22Rv1 (cell line): ENCODE data around the gene HOMER1.

ENCODE experiments used
- CTCF ChIP-seq: fragments of 450-650 bp; IDR thresholded peaks from 2 replicates; pipeline ENCODE4 v1.5.1; 2017; ENCODE audit warnings: mild to moderate bottlenecking
- ZFX ChIP-seq: fragments of 450-650 bp; IDR thresholded peaks from 2 replicates; pipeline ENCODE4 v1.6.1; 2017; ENCODE audit warnings: antibody characterized with exemption, borderline replicate concordance

GRCh38 chr5:79508354-79508753, 5.6 kb downstream of the HOMER1 start:
- TF ChIP-seq CTCF (no peak), ZFX (no peak)
